Suppressor macrophage treated with lipopolysaccharide for 4 hours (primary cell): ENCODE measurements around the gene CACNG6.

Source experiments
- DNase-seq: peaks from one replicate; pipeline ENCODE4 v3.0.0-alpha.2; 2020

Gene CACNG6

GRCh38 chr19:54047616-54048015 is 56.2 kb downstream of the CACNG6 start:
- DNase-seq: peak; percentile 94
